HG02943 (cell line): ENCODE data around the gene IGFBP5.

Experiments used
- ATAC-seq: cut with Tn5 transposase; IDR thresholded peaks from one replicate; pipeline ENCODE4 v1.9.1; 2021; ENCODE audit warnings: mild to moderate bottlenecking, low read depth, moderate library complexity; ENCODE audit not compliant: unreplicated experiment

IGFBP5 gene

GRCh38 chr2:216650626-216651257, 44.6 kb downstream of the IGFBP5 start:
- ATAC-seq: no peak

GRCh38 chr2:216649574-216649973, 45.8 kb downstream of the IGFBP5 start:
- no peak for ATAC-seq

GRCh38 chr2:216648105-216648504, 47.2 kb downstream of the IGFBP5 start:
- no peak for ATAC-seq

GRCh38 chr2:216646116-216646515, 49.2 kb downstream of the IGFBP5 start:
- no peak for ATAC-seq

- ATAC-seq: no peak
These were observed 49.8 kb downstream of the IGFBP5 start for GRCh38 chr2:216645636-216645950.

GRCh38 chr2:216644842-216645635, 50.3 kb downstream of the IGFBP5 start:
- no peak for ATAC-seq

- ATAC-seq: no peak
These were observed 51.2 kb downstream of the IGFBP5 start for GRCh38 chr2:216643986-216644659.

- no peak for ATAC-seq
These were observed 57.9 kb downstream of the IGFBP5 start for GRCh38 chr2:216637472-216637871.

- no peak for ATAC-seq
These were observed 58.5 kb downstream of the IGFBP5 start for GRCh38 chr2:216636551-216637450.

- no peak for ATAC-seq
These were observed 59.4 kb downstream of the IGFBP5 start for GRCh38 chr2:216635701-216636550.

- ATAC-seq: no peak
These were observed 60.2 kb downstream of the IGFBP5 start for GRCh38 chr2:216635171-216635570.

GRCh38 chr2:216634370-216635148, 60.8 kb downstream of the IGFBP5 start:
- ATAC-seq: no peak

- no peak for ATAC-seq
These were observed 61.6 kb downstream of the IGFBP5 start for GRCh38 chr2:216633616-216634369.

- no peak for ATAC-seq
These were observed 62.3 kb downstream of the IGFBP5 start, which contains the start of gene IGFBP2 for GRCh38 chr2:216632952-216633615. TSS of gene IGFBP2 (plus strand) at chr2:216633420. CDS start at chr2:216633524, 104 bp downstream.

GRCh38 chr2:216632346-216632951, 62.9 kb downstream of the IGFBP5 start:
- ATAC-seq: no peak

GRCh38 chr2:216629784-216630183, 65.6 kb downstream of the IGFBP5 start:
- no peak for ATAC-seq

- no peak for ATAC-seq
These were observed 68.5 kb downstream of the IGFBP5 start for GRCh38 chr2:216626875-216627245.
